ENCODE results near the gene FRMD1.

- TF ChIP-seq CTCF (IDR thresholded peaks at IDR 0.05) = no peak
- no peak for TF ChIP-seq EP300 (IDR thresholded peaks at IDR 0.05)
Measured at GRCh38 chr6:168039849-168040248, 39.2 kb downstream of the FRMD1 start.
